ENCODE results near the gene HOXA6.

Gene HOXA6

GRCh38 chr7:27117887-27118491 lies 29.6 kb downstream of the HOXA6 start:
- no peak for DNase-seq

- DNase-seq = no peak
Measured at GRCh38 chr7:27116962-27117886, 30.4 kb downstream of the HOXA6 start.

DNA sequence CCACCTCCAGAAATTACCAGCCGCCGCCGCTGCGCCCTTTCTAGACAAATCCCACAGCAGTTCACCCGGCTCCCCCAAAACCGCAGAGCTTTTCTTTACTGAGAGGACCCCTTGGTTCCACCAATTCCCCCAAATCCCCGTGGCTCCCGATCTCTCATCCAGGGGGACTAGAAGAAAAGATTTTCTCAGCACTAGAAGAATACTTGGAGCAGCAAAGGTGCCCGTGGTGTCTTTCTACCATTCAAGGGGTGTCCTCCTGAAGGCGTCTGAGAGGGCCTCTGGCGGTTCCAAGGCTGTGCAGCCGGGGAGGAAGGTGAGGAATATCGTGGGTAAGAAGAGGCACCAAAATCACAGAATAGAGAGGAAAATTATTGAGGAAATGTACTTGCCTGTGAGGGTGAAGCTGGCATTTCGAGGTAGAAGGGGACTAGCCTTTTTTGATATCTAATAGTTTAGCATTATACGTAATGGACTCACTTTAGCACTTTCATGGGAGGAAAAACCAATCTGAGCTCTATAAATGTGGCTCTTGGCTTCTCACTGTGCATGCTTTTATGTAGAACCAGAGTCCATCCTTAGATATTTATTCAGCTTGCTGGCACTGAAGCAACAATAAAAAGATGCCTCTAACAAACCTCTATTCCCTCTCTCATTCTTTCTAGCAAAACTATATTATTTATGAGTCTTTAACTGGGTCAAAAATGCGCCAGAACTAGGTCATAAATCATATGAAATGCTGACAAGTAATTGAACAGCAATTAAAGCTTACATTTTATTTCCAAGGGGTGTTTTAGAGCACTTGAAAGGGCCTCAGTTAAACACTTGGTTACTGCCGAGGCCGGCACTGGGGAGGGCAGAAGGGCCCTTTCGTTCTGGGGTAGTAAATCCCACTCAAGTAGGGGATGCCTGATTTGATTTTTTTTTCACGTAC lies 31.3 kb downstream of the HOXA6 start:
- no peak for DNase-seq

DNA sequence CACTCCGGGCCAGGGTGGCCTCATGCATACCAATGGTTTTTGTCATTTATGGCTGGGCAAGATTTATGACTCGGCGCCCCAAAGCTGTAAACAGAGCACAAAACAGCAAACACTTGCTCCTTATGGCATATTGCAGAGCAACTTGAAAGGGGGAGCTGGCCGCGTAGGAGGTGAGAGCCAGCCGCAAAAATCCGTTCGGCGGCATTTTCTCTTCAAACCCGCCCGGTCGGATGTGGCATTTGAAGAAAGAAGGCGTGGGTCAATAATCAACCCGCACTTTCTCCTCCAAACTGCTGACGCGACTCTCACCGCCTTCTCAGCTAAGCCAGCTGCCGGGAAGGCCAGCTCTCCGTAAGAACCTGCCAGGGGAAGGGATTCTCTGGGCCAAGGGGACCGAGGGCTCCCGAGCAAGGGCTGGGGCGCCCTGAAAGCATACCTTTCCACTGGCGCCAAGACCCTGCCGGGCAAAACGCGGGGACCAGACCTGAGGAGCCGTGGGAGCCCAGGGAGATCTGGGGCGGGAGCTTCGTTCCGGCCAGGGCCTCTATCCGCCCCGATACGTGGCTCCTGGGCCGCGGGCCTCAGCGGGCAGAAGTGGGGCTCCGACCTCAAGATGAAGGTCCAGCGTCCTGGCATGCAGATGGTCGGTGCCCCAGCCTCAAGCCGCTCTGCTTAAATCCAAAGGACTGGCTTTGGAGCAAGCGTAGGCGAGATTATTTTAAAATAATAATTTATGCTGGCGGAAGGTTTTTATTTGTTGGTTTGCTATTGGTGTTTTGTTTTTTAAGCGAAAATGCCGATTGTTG lies 32.1 kb downstream of the HOXA6 start:
- no peak for DNase-seq

DNA sequence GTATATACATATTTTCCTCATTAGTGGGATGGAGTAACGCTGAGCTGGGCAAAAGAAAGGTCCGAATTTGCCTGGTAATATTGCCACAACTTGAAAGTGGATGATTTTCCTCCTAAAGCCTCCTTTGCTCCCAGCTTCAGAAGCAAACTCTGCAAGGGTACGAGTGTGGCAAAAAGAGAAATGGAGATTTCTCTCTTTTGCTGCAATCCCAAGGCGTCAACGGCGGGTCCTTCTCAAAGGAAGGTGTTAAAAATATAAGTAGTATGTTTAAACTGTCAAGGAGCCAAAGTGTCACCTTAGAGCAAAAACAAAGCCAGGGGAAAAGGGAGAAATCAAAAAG lies 32.7 kb downstream of the HOXA6 start:
- no peak for DNase-seq

DNA sequence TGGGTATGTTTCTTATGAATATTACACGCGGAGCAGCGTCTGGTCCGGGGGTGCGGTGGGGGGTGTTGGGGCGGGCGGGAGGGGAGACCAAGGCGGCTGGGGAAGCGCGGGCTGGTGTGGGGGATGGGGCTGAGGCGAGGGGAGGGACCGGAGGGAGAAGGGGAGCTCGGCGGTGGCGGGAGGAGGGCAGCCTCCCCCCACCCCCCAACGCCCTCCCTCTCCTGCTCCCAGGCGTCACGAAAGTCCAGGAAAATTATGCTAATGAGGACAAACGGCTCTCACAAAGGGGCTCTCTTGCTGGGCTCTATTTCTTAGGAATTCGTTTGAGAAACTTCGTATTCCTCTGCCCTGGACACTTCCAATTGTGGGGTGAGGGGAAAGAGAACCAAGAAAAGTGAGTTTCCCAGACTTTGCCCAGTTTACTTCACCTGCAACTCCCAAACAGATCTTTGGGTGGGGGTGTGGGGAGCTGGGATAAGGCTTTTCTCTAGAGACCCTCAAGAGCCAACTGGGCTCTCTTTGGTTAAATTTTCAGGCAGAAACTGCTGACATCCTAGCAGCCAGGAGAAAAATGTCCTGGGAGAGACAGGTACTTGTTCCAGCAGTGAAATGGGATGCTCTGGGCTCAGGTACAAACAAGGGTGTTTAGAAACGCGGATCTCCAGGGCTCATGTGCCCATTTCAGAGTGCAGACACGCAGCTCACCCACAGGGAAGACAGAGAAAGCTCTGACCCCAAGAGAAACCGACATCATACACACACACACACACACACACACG lies 33.4 kb downstream of the HOXA6 start:
- DNase-seq = no peak

DNA sequence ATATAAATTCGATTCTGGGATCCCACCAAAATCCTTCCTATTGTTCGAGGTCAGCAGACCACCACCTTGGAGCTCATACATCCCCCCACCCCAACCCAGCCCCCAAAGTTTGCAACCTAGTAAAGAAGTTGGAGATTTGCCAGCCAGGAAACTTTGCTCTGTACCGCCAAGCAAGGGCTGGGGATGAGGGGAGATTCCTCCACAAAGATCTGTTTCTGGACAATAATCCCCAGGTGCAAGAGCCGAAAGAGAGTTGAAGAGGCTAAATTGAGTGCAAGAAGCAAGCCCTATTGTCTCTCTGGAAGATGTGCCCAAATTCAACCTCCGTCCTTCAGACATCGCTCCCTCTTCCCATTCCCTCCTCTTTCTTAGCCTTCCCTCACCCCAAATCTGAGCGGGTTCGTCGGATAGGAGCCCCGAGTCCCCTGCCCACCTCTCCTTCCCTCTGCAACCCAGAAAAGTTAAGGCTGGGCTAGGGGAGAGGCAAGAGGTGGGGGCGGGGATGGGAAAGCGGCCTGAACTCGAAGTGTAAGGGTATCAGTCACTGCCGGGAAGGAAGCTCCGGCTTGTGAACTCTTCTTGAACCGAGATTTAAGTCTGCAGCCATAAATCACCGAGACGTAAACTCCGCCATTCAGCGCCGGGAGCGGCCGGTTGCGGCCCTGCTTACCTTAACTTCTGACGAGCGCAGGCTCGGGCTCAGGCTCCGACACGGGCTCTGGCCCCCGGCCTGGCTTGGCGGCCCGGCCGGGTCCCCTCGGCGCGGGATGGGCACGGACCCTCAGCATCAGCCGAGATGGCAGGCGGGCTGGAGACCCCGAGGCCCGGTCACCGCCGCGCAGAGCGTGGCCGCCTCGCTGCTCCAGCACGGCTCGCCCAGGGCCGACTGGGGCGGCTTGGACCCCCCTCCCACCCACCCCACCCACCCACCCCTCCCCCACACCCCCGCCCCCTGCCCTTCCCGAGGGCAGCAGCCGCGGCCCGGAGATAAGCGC lies 34.3 kb downstream of the HOXA6 start:
- no peak for DNase-seq

DNA sequence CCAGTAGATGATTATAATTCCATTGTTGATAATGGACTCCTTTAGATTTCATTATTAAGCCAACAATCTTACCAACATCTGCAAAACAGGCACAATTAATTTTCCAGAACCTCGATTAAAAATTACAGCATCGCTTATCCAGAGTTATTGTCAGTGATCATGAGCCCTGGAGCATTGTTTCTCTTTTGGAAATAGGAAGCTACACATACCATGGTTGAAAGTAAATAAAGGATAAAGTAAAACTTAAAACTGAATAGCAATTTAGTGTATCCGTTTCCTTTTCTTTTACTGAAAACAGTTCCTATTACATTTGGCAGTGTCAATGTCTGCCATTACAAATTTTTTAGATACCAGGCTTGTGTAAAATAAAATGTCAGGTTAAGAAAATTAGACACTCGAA lies 35.2 kb downstream of the HOXA6 start:
- no peak for DNase-seq

- DNase-seq = no peak
Measured at GRCh38 chr7:27111751-27112277, 35.8 kb downstream of the HOXA6 start.

DNA sequence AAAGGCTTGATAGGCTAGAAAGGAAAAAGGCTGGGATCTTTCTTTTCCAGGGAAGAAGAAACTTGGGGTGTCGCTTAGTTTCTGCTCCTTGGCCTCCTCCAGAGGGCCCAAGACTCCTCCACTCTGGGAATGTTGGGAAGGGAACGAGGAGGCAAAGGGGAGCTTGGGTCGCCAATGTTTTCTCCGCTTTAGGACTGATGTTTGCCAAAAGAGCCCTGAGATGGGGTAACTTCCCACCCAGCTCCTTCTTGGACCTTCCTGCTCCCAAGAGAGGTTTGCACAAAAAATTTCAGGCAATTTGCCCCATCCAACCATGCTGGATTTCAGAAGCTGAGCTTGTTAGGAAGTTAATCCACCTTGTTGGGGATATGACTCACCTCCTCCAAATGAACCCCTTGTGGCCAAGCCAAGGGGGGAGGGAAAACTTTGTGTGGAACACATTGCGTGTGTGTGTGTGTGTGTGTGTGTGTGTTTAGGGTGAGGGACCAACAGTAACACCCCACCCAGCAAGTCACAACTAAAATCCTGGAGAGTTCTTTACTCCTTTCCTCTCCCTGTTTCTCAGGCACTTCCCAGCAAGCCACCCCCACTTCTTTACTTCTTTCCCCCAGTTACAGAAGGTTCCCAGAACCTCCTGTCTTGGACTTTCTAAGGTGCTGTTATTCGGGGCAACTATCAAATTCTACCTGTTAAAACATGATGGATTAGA lies 36.4 kb downstream of the HOXA6 start:
- no peak for DNase-seq

DNA sequence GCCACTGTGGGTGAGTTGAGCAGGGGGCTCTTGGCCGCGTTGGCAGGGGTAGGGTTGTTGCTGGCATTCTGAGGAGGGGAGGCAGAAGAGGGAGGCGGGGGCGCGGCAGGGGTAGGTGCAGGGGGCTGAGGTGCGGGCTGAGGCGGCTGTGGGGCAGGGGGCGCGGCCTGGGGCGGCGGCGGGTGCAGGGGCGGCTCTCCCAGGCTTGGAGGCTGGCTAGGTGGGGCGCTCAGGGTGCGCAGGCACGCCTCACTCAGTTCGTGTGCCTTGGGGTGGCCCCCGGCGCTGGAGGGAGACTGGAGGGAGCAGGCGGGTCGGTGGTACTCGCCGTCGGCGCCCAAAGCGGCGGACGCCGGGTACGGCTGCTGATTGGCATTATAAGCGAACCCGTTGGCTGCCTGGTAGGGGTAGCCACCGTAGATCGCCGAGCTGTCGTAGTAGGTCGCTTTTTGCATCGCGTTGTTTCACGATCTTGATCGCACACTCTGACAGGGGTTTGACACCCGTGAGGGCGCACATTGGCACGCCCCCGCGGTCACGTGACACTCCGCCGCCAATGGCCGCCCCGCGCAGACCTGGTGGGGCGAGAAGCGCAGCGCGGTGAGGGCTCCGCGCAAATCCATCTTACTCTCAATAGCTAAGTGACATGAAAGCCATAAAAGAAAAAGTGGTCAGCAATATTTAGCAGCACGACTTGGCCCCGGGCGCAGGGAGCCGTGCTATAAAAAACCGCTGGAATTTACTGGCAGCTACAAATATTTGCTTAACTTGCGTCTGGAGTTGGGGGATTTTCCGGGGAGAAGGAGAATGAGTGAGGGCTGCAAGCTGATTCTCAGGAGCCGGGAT lies 37.2 kb downstream of the HOXA6 start:
- DNase-seq = no peak

DNA sequence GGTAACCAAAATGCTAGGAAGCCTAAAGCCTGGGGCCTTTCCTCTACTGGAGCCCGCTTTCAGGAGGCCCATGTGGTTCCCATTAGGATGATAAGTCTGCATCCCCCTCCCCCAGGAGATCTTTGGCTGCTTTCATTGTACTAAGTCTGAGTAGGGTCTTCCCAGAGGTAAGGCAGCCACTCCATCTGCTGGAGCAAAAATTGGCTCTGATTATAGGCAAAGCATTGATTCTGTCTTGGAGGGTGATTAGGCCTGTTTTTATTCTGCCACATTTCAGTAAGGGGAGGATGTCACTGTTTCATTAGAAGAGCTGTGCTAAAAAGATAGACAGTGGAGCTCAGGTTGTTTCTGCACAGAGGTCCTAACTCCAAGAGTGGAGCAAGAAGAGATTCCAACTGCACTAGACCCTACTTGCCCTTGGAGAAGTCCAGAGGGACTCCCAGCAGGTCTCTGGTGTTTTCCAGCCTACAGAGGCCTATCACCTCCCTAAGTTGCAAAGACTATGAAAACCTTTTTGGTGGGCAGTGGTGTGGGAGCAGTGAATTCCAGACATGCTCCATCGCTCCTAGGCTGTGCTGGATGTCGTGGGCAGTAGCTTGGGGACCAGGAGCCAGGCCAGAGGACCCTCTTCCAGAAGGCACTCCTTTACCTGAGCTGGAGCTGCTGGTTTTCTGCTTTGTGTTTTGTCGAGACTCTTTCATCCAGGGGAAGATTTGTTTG lies 37.9 kb downstream of the HOXA6 start:
- DNase-seq = no peak

DNA sequence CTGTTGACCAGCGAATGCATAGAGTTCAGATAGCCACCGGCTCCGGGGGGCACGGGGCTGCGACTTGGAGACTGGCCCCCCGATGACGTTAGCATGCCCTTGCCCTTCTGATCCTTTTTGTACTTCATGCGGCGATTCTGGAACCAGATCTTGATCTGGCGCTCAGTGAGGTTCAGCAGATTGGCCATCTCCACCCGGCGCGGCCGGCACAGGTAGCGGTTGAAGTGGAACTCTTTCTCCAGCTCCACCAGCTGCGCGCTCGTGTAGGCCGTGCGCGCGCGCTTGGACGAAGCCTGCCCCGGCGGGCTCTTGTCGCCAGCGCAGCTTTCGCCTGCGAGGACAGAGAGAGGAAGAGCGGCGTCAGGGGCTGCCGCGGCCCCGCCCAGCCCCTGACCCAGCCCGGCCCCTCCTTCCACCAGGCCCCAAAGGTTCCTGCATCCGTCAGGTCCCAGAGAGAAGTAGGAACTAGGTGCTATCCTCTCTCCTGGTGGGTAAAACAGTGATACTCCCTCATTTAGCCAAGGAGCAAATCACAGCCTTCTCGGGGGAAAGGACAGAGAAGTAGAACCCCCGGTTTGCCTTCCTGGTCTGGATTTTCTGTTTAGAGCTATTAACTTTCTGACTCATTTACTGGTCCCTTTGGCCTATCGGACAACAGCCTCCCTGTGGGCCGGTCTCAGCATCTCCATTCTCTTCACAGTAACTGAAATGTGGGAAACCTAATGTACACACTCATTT lies 39.0 kb downstream of the HOXA6 start:
- no peak for DNase-seq

GRCh38 chr7:27107391-27108381 lies 39.9 kb downstream of the HOXA6 start:
- DNase-seq = no peak

DNA sequence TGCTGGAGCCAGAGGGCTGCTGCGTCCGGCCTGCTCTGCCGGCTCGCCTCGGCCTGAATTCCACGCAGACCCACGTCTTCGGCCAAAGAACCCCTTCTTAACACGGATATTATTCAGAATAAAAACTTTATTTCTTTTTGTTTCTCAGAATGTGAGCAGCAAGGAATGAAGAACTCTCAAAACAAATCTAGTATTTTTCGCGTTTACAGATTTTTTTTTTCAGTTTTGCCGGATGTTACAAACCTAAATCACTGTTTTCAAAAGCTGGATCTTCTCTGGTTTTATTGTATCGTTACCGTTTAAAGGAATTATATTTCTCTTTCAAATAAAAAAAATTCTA lies 40.7 kb downstream of the HOXA6 start:
- no peak for DNase-seq
